OCI-LY7 (cell line): ENCODE results near the gene NTM.

Experiments
- EZH2phosphoT487 ChIP-seq: fragments of 200-600 bp; sonication (generic); IDR thresholded peaks from 2 replicates; pipeline ENCODE4 v1.6.1; 2018; ENCODE audit warnings: low read depth, borderline replicate concordance, mild to moderate bottlenecking, mixed run types, antibody characterized with exemption, low read length, moderate library complexity, mixed read lengths
- TF ChIP-seq, protein P1 (sequence below): fragments of 200-600 bp; sonication (generic); conservative IDR thresholded peaks from 2 replicates; pipeline ENCODE4 v1.5.1; 2014; ENCODE audit warnings: mild to moderate bottlenecking, antibody characterized with exemption, low read length, moderate library complexity, mixed read lengths

DNA sequence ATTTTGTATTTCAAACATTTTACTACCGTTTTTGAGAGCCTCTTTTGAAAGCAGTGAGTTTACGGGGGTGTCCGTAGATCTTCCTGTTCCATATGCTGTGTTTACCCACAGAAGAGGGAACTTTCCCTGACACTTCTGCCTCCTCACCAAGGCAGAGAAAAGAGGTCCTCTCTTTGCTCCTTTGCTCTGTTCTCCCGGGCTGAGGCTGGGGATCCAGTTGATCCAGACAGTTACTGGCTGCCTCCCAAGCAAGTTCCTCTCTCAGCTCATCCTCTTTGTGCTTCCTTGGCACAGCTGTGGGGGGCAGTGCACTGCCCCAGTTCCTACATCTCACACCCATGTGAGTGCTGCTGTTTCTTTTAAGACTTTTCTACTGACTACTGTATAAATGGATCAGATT is 813.7 kb downstream of the NTM start:
- TF ChIP-seq, protein P1, sequence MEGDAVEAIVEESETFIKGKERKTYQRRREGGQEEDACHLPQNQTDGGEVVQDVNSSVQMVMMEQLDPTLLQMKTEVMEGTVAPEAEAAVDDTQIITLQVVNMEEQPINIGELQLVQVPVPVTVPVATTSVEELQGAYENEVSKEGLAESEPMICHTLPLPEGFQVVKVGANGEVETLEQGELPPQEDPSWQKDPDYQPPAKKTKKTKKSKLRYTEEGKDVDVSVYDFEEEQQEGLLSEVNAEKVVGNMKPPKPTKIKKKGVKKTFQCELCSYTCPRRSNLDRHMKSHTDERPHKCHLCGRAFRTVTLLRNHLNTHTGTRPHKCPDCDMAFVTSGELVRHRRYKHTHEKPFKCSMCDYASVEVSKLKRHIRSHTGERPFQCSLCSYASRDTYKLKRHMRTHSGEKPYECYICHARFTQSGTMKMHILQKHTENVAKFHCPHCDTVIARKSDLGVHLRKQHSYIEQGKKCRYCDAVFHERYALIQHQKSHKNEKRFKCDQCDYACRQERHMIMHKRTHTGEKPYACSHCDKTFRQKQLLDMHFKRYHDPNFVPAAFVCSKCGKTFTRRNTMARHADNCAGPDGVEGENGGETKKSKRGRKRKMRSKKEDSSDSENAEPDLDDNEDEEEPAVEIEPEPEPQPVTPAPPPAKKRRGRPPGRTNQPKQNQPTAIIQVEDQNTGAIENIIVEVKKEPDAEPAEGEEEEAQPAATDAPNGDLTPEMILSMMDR, result no peak
- no peak for TF ChIP-seq EZH2phosphoT487
